Measurements from ENCODE around the gene CD58. TPM values are rescaled to one million over a fixed set of nuclear protein-coding genes. Genes with fewer than 3 reads are reported as not detected.

The CD58 gene
- total RNA-seq, 3 donors from 2014 or later, result 19.3 to 31.9 (median 31.0) TPM

DNA sequence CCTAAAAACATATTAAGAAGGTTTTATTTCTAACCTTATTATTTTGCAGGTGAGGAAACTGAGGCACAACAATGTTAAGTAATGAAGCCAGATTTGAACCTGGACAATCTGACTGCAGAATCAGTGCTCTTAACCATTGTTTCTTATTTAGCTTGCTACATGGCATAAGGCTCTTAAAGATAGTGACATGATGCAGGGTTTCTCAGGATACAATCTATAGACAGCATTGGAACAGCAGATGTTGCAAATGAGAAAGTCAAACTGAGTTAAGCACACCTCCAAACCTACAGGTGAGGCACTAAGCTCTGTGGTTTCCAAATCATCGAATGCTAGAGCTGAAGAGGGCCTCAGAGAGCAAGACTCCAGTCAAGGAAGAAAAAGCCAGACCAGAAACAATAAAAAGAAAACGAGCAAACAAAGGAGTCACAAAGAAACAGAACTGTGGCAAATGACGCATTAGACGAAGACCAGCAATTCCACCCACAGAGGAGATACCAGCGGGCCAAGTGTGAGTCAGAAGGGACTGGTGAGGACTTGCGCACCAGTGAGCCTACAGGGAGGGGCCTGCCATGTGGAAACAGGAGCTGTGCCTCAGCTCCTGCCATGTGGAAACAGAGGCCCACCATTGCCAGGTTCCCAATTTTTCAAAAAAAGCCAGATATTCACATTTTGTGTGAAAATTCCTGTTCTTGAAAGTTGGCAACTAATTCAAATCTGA lies 14.4 kb downstream of the CD58 start:
- DNase-seq (peak; percentile 67 to 84 (median 71)), ATAC-seq (peak; percentile 97)
- intact Hi-C loops (cut with DNase I, micrococcal nuclease), result no loop called here
- Histone ChIP-seq H3K9me3 (no peaks in the 10 kb centered on the region), H3K4me3 (no peak overlapping the region), H3K4me1 (ENCODE audit: low read depth) (peaks cover 14% of the 10 kb centered on the region), H3K36me3 (ENCODE audit: low read depth) (no peaks in the 10 kb centered on the region)
- TF ChIP-seq CTCF (IDR thresholded peaks at IDR 0.05), result no peak

DNA sequence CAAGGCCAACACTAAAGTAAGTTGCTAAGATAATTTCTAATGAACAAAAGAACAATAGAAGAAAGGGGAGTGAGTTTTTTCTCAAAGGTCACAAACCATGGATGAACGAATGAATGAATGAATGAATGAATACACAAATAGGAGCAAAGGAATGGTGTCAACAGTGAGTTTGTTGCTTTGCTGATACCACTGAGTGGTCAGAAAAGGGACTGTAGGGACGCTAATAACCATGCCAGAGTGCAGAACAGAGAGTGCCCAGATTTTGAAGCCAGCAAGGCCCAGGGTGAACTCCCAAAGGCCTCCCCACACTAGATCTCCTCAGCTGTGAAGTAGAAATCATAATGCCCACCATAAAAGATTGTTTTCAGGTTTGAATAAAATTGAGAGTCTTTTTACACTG lies 15.9 kb downstream of the CD58 start:
- Histone ChIP-seq H3K36me3 (ENCODE audit: low read depth) (no peaks in the 10 kb centered on the region), H3K4me3 (no peak overlapping the region), H3K9me3 (no peaks in the 10 kb centered on the region), H3K4me1 (ENCODE audit: low read depth) (peaks cover 15% of the 10 kb centered on the region)
- ATAC-seq, result no peak
- no peak for TF ChIP-seq CTCF (IDR thresholded peaks at IDR 0.05)
- intact Hi-C loops (cut with DNase I, micrococcal nuclease), result no loop called here
- DNase-seq, result no peak

- ATAC-seq, result peak; percentile 60
- Histone ChIP-seq H3K9me3 (no peaks in the 10 kb centered on the region), H3K36me3 (ENCODE audit: low read depth) (no peaks in the 10 kb centered on the region), H3K4me1 (ENCODE audit: low read depth) (peaks cover 15% of the 10 kb centered on the region), H3K4me3 (no peak overlapping the region)
- no peak for TF ChIP-seq CTCF (IDR thresholded peaks at IDR 0.05)
- DNase-seq, result no peak
- intact Hi-C loops (cut with DNase I, micrococcal nuclease), result no loop called here
These were observed 17.3 kb downstream of the CD58 start for GRCh38 chr1:116553386-116554115.

- intact Hi-C loops (cut with DNase I, micrococcal nuclease), result no loop called here
- no peak for TF ChIP-seq CTCF (IDR thresholded peaks at IDR 0.05)
- Histone ChIP-seq H3K36me3 (ENCODE audit: low read depth) (no peaks in the 10 kb centered on the region), H3K9me3 (no peaks in the 10 kb centered on the region), H3K4me3 (no peak overlapping the region), H3K4me1 (ENCODE audit: low read depth) (peaks cover 4% of the 10 kb centered on the region)
- no peak for ATAC-seq
- no peak for DNase-seq
These were observed 24.4 kb downstream of the CD58 start for GRCh38 chr1:116546354-116546977.

- DNase-seq (no peak), ATAC-seq (no peak)
- no peak for TF ChIP-seq CTCF (IDR thresholded peaks at IDR 0.05)
- H3K9me3 ChIP-seq, result no peaks in the 10 kb centered on the region
- intact Hi-C loops (cut with DNase I, micrococcal nuclease), result no loop called here
- no peaks in the 10 kb centered on the region for H3K36me3 ChIP-seq (ENCODE audit: low read depth)
- no peaks in the 10 kb centered on the region for H3K4me1 ChIP-seq (ENCODE audit: low read depth)
- H3K4me3 ChIP-seq, result no peak overlapping the region
These were observed 25.5 kb downstream of the CD58 start for GRCh38 chr1:116545359-116545705.
